Stimulated activated CD4-positive, alpha-beta T cell treated with anti-CD3 and anti-CD28 coated beads, Interleukin-12 subunit alpha, Interleukin-12 subunit beta, amount 100 ng/mL, for 24 hours (primary cell): ENCODE data around the gene BUD31.
"Not testable (repeated sequence)": the region's sequence is repeated elsewhere in the genome, so short reads cannot be mapped to it uniquely, and the experiment has no call there.

ENCODE experiments used
- DNase-seq, 2 experiments: peaks; one replicate each; pipeline ENCODE4 v3.0.0-alpha.2; 2020; ENCODE audit warnings: low read depth in 2 of 2

The BUD31 gene

GRCh38 chr7:99380823-99381663, 27.7 kb upstream of the BUD31 start:
- peak; percentile 80 to 83 for DNase-seq

- DNase-seq, result no peak
Observed at GRCh38 chr7:99381664-99382075, 27.1 kb upstream of the BUD31 start.

GRCh38 chr7:99383203-99383602, 25.6 kb upstream of the BUD31 start:
- no peak for DNase-seq

- no peak for DNase-seq
Observed at GRCh38 chr7:99383791-99384370, 24.9 kb upstream of the BUD31 start.

GRCh38 chr7:99384523-99384922, 24.2 kb upstream of the BUD31 start:
- DNase-seq, result no peak

- DNase-seq, result no peak
Observed at GRCh38 chr7:99385564-99385963, 23.2 kb upstream of the BUD31 start.

- DNase-seq, result no peak
Observed at GRCh38 chr7:99386584-99387238, 22.1 kb upstream of the BUD31 start.

- DNase-seq, result not testable (repeated sequence)
Observed at GRCh38 chr7:99387239-99387635, 21.5 kb upstream of the BUD31 start.

DNA sequence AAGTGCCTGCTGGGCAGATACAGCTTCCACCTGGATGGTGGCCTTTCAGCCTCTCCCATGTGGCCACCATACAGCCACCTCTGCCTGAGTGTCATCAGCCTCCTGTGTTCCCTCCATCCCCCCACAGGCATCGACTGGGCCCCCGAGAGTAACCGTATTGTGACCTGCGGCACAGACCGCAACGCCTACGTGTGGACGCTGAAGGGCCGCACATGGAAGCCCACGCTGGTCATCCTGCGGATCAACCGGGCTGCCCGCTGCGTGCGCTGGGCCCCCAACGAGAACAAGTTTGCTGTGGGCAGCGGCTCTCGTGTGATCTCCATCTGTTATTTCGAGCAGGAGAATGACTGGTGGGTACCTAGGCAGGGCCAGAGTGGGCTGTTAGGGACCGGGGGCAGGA, 20.9 kb upstream of the BUD31 start:
- DNase-seq, result no peak

DNA sequence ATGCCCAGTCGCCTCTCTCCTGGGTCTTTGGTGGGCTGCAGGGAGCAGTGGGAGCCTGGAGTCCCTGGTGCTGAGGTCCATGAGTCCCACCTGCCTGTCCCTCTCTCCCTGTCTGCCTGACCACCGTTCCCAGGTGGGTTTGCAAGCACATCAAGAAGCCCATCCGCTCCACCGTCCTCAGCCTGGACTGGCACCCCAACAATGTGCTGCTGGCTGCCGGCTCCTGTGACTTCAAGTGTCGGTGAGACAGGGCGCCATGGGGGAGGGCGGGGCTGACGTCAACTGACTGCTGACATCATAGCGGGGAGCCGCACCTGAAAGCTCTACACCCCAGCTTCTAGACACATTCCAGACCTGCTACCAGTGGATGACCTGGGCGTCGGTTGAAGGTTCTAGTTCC, 19.0 kb upstream of the BUD31 start:
- DNase-seq, result no peak

GRCh38 chr7:99390941-99391602, 17.7 kb upstream of the BUD31 start:
- DNase-seq, result no peak

GRCh38 chr7:99392046-99392445, 16.7 kb upstream of the BUD31 start:
- no peak for DNase-seq

GRCh38 chr7:99392659-99393354, 16.0 kb upstream of the BUD31 start:
- peak; percentile 55 to 71 for DNase-seq

GRCh38 chr7:99393355-99394187, 15.2 kb upstream of the BUD31 start:
- DNase-seq, result no peak

DNA sequence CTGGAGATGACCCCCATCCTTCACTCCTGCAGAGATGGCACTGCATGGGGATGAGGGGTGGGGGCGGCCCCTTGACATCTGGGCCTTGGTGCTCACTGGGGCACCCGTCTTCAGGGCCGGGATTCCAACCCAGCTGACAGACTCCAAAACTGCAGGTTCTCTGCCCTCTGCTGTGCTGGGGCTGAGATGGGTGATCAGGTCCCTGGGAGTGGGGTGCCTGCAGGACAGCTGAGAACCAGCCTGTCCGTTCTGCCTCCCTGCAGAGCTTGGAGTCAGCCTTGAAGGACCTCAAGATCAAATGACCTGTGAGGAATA, 14.6 kb upstream of the BUD31 start:
- no peak for DNase-seq

- DNase-seq, result no peak
Observed at GRCh38 chr7:99395616-99396327, 13.0 kb upstream of the BUD31 start.

DNA sequence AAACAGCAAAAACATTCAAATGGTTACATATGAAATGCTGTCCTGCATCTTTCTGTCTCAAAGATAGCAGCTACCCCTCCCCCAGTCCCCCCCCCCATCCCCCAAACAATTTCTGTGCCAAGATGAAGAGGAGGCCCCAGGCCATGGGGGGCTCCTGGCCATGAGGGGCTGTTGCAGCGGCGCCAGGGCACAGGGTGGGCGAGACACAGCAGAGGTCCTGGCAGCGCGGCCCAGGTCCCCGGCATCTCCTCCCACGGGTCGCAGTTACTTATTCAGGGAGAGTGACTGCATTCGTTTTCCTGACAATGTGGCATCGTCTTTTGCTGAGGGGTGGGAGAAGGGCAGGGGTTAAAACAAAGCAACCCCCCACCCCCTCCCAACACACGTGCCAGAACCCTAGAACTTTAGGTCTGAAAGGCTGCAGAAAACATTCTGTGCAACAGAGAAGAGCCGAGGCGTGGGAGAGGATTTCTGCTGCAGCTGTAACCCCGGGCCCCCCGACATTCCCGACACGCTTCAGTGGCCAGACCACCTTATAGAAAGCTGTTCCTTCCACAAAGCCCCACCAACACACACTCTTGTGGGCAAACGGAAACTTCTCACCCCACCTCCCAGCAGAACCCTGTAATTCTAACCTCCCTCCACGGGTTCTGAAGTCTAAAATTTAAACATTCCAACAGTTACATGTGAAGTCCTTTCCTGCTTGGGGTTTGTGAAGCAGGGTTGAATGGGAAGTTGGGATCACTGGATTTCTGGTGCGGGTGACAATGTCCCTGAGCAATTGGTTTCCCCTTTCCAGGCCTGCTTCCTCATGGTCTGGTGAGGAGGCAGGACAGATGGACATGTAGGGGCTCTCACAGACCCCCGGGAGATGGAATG, 12.1 kb upstream of the BUD31 start:
- no peak for DNase-seq

GRCh38 chr7:99397297-99397983, 11.3 kb upstream of the BUD31 start:
- DNase-seq, result no peak
